Measurements from ENCODE around the gene AUTS2. TPM values are rescaled to one million over a fixed set of nuclear protein-coding genes. Genes with fewer than 3 reads are reported as not detected.

AUTS2 gene
- polyA plus RNA-seq, 1 donor (not counting 4 experiments of a cell fraction or from before 2014, with no cell fraction given): 4.7 TPM

DNA sequence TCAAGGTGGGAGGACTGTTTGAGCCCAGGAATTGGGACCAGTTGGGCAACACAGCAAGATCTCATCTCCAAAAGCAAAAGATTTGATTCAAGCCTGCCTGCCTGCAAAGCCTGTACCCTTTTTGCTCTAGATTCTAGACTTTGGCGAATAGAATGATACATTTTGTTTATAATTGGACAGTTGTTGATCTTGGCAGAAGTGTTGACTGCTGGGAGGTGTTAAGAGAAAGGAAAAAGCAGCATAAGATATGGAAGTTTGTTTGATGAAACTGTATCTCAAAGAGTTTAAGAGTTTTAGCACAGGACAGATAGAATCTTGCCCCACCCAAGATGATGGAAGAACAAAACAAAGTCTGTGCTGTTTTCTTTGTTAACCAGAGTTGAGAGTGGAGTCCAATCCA is 224.1 kb downstream of the AUTS2 start:
- no peaks in the 10 kb centered on the region for H3K9me1 ChIP-seq (ENCODE audit: control insufficient read depth, extremely low read depth, insufficient read depth, low read length)
- no peak for TF ChIP-seq CTCF (optimal IDR thresholded peaks at IDR 0.05 in 1 of 3, IDR thresholded peaks at IDR 0.05 in 1 of 3, conservative IDR thresholded peaks at IDR 0.05 in 1 of 3; ENCODE audit: extremely low read depth in 1 of 3, insufficient read depth in 2 of 3, low read length in 3 of 3)
- TF ChIP-seq EZH2 (IDR thresholded peaks at IDR 0.05; ENCODE audit: low read length): no peak
- no peak for FAIRE-seq
- H3K4me3 ChIP-seq (ENCODE audit: control insufficient read depth in 2 of 3, extremely low read depth in 1 of 3, insufficient read depth in 2 of 3, low read depth in 1 of 3, low read length in 3 of 3): no peak overlapping the region
- H3K27me3 ChIP-seq (ENCODE audit: control insufficient read depth, extremely low read depth, insufficient read depth, low read length): no peaks in the 10 kb centered on the region
- no peaks in the 10 kb centered on the region for H3K36me3 ChIP-seq (ENCODE audit: control insufficient read depth in 2 of 2, extremely low read depth in 1 of 2, insufficient read depth in 2 of 2, low read length in 2 of 2)
- no peak overlapping the region for H3K9ac ChIP-seq (ENCODE audit: control insufficient read depth, extremely low read depth, insufficient read depth, low read length)
- H3K9me3 ChIP-seq (ENCODE audit: control insufficient read depth, low read depth, low read length): no peaks in the 10 kb centered on the region
- no peaks in the 10 kb centered on the region for H4K20me1 ChIP-seq (ENCODE audit: control insufficient read depth, extremely low read depth, insufficient read depth, low read length)
- no peak overlapping the region for H3K4me2 ChIP-seq (ENCODE audit: control insufficient read depth, extremely low read depth, insufficient read depth, low read depth, low read length)
- H3K27ac ChIP-seq (ENCODE audit: control insufficient read depth, insufficient read depth, low read length): no peak overlapping the region
- H2AFZ ChIP-seq (ENCODE audit: control insufficient read depth, low read length): no peak overlapping the region
- no peaks in the 10 kb centered on the region for H3K79me2 ChIP-seq (ENCODE audit: control insufficient read depth, insufficient read depth, low read length)
- dilution Hi-C loops (cut with MboI; ENCODE audit: extremely low pct_ligation_motif_present, low sequenced_read_pairs): no loop called here
- no peaks in the 10 kb centered on the region for H3K4me1 ChIP-seq (ENCODE audit: control insufficient read depth, extremely low read depth, insufficient read depth, low read length)
- DNase-seq (ENCODE audit: low read depth, low spot score): no peak

GRCh38 chr7:69823151-69823744 is 225.0 kb downstream of the AUTS2 start:
- FAIRE-seq: no peak
- dilution Hi-C loops (cut with MboI; ENCODE audit: extremely low pct_ligation_motif_present, low sequenced_read_pairs): no loop called here
- no peaks in the 10 kb centered on the region for H3K27me3 ChIP-seq (ENCODE audit: control insufficient read depth, extremely low read depth, insufficient read depth, low read length)

More at GRCh38 chr7:69823151-69823744, 225.0 kb downstream of the AUTS2 start:
- Histone ChIP-seq H2AFZ (ENCODE audit: control insufficient read depth, low read length) (no peak overlapping the region), H3K4me3 (ENCODE audit: control insufficient read depth in 2 of 3, extremely low read depth in 1 of 3, insufficient read depth in 2 of 3, low read depth in 1 of 3, low read length in 3 of 3) (no peak overlapping the region), H3K4me2 (ENCODE audit: control insufficient read depth, extremely low read depth, insufficient read depth, low read depth, low read length) (no peak overlapping the region), H3K9ac (ENCODE audit: control insufficient read depth, extremely low read depth, insufficient read depth, low read length) (no peak overlapping the region), H3K79me2 (ENCODE audit: control insufficient read depth, insufficient read depth, low read length) (no peaks in the 10 kb centered on the region), H3K9me1 (ENCODE audit: control insufficient read depth, extremely low read depth, insufficient read depth, low read length) (no peaks in the 10 kb centered on the region), H4K20me1 (ENCODE audit: control insufficient read depth, extremely low read depth, insufficient read depth, low read length) (no peaks in the 10 kb centered on the region), H3K36me3 (ENCODE audit: control insufficient read depth in 2 of 2, extremely low read depth in 1 of 2, insufficient read depth in 2 of 2, low read length in 2 of 2) (no peaks in the 10 kb centered on the region), H3K9me3 (ENCODE audit: control insufficient read depth, low read depth, low read length) (no peaks in the 10 kb centered on the region), H3K4me1 (ENCODE audit: control insufficient read depth, extremely low read depth, insufficient read depth, low read length) (no peaks in the 10 kb centered on the region), H3K27ac (ENCODE audit: control insufficient read depth, insufficient read depth, low read length) (no peak overlapping the region)
- DNase-seq (ENCODE audit: low read depth, low spot score): no peak
- TF ChIP-seq EZH2 (IDR thresholded peaks at IDR 0.05; ENCODE audit: low read length): no peak
- TF ChIP-seq CTCF (optimal IDR thresholded peaks at IDR 0.05 in 1 of 3, IDR thresholded peaks at IDR 0.05 in 1 of 3, conservative IDR thresholded peaks at IDR 0.05 in 1 of 3; ENCODE audit: extremely low read depth in 1 of 3, insufficient read depth in 2 of 3, low read length in 3 of 3): no peak
